NT2/D1 (cell line): ENCODE results near the gene UBC.

Source experiments
- SUZ12 ChIP-seq: IDR thresholded peaks from 2 replicates; pipeline ENCODE4 v1.6.1; 2011; ENCODE audit not compliant: insufficient read length, insufficient read depth; ENCODE audit errors: extremely low read depth
- ZNF274 ChIP-seq: IDR thresholded peaks from 2 replicates; pipeline ENCODE4 v1.6.1; 2011; ENCODE audit warnings: mild to moderate bottlenecking, low read depth, low read length

DNA sequence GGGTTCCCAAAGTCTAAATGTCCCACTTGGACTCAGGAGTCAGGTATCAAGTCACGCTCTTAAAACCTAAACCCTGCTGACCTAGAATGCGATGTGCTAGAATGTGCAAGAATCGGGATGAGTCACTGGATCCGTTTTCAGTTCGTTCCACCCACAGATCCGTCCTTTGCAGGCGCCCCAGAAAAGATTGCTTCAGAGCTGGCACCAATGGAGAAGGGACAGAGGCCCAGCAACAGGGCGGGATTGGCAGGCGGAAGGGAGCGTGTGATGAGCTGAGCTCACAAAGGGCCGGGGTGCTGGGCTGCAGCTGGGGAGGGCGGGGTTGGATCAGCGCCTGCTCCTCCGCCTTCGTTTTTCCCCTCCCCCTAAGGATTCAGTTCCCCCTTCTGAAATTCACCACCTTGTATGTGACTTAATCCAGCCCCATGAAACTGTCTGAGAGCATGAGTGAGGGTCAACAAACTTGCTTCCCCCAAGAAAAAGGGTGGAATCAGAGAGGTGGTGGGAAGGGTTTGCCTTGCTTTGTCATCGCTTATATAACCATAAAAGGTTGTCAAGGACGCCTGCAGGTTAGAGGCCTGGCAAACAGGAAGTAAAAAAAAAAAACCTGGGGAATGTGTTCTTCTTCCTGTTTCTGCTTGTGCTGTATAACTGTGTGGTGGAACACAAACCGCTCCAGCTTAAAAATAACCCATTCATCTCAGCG is 2.8 kb upstream of the UBC start:
- no peak for TF ChIP-seq SUZ12
- TF ChIP-seq ZNF274: no peak
